GM19467 (cell line): ENCODE results near the gene PTPN6.
A peak's percentile ranks its signal among the peaks of the same experiment; 100 is the strongest.

Source experiments
- ATAC-seq: cut with Tn5 transposase; IDR thresholded peaks from one replicate; pipeline ENCODE4 v1.9.1; 2021; ENCODE audit warnings: mild to moderate bottlenecking, moderate library complexity; ENCODE audit not compliant: unreplicated experiment

PTPN6 gene

GRCh38 chr12:6965026-6965661 is 14.0 kb downstream of the PTPN6 start:
- peak; percentile 50 for ATAC-seq

DNA sequence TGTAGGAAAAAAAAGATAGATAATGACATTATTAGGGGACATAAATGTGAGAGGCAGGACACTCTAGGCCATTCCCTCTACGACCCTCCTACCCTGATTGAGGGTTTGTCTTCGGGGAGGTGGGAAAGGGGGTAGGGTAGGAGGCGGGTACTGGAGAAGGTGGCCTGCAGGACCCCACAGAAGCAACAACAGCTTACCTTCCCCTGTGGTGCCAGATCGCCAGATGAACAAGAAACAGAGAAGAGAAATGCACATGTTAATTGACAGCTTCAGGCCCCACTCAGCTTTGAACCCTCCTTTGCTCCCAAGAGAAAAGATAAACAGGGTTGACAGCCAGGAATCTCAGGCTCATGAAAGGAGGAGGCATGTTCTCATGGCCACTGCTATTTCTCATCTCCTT is 14.6 kb downstream of the PTPN6 start:
- ATAC-seq = no peak

GRCh38 chr12:6966351-6966750 is 15.2 kb downstream of the PTPN6 start:
- ATAC-seq = no peak

- no peak for ATAC-seq
Measured at GRCh38 chr12:6967651-6968100, 16.5 kb downstream of the PTPN6 start.

DNA sequence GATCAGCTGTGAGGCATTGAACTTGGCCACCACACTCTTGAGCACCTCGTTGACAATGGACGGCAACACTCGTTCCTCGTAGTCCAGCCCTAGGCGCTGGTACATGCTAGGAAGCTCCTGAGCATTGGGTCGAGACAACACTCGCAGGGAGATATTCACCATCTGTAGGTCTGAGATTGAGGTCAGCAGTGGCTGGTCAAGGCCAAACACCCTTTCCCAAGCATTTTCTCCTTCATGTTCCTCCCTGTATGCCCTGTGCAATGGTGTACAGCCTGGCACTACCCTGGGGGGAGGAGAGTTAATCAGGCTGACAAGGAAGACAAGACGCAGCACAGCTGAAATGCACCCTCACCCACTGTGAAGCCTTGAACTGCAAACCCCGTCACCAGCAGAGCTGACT is 17.3 kb downstream of the PTPN6 start:
- ATAC-seq = no peak

DNA sequence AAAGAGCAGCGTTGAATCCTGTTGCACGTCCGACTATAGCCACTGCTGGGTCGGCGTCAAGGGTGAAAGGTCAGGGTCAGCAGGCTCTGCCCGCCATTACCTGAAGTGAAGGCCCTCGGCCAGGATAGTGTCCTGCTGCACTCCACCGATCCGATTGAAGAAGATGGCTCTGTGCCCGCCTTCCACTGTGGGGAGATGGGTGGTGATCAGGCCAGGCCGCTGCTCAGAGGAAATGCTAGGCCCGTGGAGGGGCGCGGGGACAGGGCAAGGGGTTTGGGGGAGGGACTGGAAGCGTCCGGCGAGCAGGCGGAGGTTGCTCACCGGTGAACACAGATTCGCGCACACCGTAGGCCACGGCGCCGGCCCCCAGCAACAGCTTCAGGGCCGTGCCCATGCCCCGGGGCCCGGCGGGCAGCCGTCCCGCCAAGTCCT is 19.0 kb downstream of the PTPN6 start:
- peak; percentile 5 for ATAC-seq

GRCh38 chr12:6974180-6974579 is 23.0 kb downstream of the PTPN6 start:
- no peak for ATAC-seq

DNA sequence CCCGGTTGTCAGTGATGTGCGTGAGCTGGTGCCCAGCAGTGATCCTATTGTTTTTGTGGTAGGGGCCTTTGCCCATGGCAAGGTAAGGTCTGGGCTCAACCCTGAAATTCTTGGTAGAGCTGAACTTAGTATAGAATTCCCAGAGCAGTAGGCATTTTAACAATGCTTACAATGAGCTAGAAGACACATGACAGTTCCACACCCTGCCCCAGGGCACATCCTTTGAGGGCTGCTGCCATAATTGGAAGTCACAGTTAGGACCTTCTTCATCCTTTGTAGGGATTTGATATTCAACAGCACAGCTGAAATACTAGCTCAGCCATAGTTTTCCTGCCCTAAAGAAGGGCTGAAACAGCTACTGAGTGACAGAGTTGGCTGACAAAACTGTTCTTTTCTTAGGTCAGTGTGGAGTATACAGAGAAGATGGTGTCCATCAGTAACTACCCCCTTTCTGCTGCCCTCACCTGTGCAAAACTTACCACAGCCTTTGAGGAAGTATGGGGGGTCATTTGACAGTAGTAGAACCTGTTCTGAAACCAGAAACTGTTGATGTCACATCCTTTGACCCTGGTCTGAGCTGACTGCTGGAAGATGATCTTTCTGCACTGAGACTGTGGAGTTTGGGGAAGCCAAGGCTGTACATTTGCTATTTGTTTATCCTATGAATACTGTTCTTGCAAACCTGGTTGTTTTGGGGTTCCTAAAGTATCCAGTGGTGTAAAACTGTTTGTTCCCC is 24.3 kb downstream of the PTPN6 start:
- ATAC-seq = no peak

GRCh38 chr12:6977653-6978052 is 26.5 kb downstream of the PTPN6 start:
- no peak for ATAC-seq

DNA sequence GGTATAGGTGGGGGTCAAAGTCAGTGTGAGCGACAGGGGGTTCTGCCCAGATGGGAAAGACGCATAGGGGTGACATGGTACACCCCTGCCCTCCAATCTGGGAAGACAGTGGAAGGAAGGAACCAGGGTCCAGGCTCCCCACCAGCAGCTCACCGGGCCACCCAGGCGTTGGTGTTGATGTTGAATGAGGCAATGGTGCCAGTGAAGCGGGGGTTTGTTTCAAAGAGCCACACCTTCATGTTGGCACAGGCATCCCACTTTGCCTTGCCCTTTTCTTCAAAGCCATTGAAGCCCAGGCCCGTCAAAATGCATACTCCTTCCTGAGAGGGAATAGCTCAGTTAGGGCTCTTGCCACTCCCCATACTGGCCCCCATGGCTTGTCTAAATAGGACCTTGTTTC is 27.0 kb downstream of the PTPN6 start:
- no peak for ATAC-seq

DNA sequence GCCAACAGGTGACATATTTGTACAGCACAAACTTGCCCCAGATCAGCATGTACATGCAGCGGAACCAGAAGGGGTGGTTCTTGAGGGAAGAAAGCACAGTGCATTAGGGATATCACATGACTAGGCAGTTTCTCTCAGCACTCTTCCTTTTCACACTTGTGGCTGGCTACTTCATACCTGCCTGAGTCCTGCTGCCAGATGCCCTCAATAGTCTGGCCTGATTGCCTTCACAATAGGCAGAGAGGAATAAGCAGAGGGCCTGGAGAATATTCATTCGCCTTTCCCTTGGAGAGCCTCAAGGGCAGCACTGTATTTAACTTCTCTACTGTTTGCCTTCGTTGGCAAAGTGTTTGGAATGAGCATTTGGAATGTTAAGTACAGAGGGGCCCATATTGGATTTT is 27.5 kb downstream of the PTPN6 start:
- no peak for ATAC-seq

DNA sequence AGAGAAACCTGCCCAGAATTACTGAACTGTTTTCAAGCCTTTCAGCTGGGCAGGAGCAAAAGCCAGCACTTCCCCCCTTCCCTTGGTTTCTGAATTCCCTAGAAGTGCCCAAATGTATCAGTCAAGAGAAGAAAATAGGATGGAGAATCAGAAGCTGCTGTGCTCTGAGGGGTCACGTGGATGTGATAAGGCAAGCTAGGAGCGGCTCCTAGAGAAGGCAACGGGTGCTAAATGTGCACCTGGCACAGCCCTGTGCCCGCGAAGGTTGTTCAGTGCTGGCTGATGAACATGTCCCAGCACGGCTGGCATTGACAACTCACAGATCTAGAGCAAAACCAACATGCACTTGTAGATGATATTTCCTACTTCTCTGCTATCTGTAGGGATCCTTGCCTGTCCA is 27.9 kb downstream of the PTPN6 start:
- ATAC-seq = no peak

- ATAC-seq = no peak
Measured at GRCh38 chr12:6979453-6979852, 28.3 kb downstream of the PTPN6 start.

- ATAC-seq = no peak
Measured at GRCh38 chr12:6980075-6980474, 28.9 kb downstream of the PTPN6 start.

DNA sequence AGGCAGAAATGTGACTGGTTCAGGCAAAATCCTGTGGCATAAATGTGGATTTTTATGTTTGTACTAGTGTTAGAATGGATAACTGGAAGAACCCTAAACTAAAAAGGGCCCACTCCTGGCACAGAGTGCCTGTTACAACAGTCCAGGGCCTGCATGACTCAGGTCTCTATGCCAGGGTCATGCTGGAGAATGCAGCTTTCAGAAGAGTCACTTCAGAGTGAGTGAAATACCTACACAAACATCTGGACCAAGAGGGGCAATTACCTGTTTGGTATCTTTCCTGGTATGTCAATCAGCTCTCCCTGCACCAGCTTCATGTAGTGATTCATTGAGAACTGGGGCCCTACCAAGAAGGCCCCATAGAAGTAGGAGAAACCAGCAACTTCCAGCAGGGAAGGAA is 29.6 kb downstream of the PTPN6 start:
- no peak for ATAC-seq

- no peak for ATAC-seq
Measured at GRCh38 chr12:6981152-6982052, 30.2 kb downstream of the PTPN6 start.

GRCh38 chr12:6982532-6982931 is 31.4 kb downstream of the PTPN6 start:
- no peak for ATAC-seq

DNA sequence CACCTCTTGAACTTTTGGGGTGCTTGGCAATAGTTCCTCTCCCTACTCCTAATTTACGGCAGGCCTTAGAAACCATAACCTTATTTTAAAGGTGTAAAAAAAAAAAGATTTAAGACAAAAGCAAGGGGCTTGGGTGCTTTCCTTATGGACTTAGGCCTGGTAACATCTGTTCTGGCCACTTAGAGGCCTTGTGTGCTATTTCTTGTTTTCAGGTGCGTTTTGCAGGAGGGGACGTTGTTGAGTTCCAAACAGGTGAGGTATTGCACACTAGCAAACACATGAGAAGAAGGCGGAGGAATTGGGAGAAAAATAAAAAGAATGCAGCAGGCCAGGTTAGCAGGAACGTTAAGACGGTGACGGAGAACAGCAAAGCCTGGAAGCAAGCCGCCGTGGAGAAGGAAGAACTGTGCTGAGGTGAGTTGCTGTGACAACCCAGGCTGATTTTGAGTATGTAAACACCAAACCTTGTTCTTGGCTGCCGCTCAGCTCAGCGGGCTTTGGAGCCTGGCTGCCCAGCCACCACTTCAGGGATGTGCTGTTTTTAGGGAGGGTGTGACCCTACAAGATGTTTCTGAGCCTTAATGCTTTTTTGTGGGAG is 36.9 kb downstream of the PTPN6 start:
- ATAC-seq = no peak

DNA sequence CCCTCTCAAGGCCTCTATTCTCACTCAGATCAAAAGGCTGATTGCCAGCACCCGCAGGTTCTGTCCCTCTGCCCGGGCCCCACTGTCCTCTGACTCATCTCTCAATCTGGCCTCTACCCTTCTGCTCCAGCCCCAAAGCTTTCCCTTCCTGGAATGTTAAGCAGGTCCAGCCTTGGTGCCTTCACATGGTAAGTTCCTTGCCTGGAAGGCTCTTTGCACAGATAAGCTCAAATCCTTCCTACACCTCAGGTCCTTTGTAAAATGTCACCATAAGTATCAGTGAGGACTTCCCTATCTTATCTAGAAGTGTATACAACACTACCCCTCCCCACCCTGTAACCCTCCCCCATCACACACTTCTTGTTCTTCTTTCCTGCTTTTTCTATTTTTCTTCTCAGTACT is 44.9 kb downstream of the PTPN6 start:
- ATAC-seq = no peak

GRCh38 chr12:6998715-6999451 is 47.7 kb downstream of the PTPN6 start:
- ATAC-seq = no peak
